HuH-7 (cell line): ENCODE results near the gene DLG4.

Source experiments
- DNase-seq: peaks from one replicate; pipeline ENCODE4 v3.0.0; 2011; ENCODE audit warnings: low spot score

DLG4 gene

GRCh38 chr17:7229504-7229903 is 9.9 kb upstream of the DLG4 start:
- no peak for DNase-seq

GRCh38 chr17:7228920-7229319 is 9.3 kb upstream of the DLG4 start:
- DNase-seq: no peak

GRCh38 chr17:7226721-7227710 is 7.4 kb upstream of the DLG4 start:
- DNase-seq: no peak

GRCh38 chr17:7225711-7226331 is 6.2 kb upstream of the DLG4 start:
- no peak for DNase-seq

- DNase-seq: no peak
Observed at GRCh38 chr17:7224661-7225111, 5.0 kb upstream of the DLG4 start.

- DNase-seq: no peak
Observed at GRCh38 chr17:7224110-7224509, 4.5 kb upstream of the DLG4 start.

- DNase-seq: no peak
Observed at GRCh38 chr17:7223375-7223774, 3.7 kb upstream of the DLG4 start.

- DNase-seq: no peak
Observed at GRCh38 chr17:7222972-7223292, 3.3 kb upstream of the DLG4 start.

- no peak for DNase-seq
Observed at GRCh38 chr17:7222093-7222971, 2.7 kb upstream of the DLG4 start.

GRCh38 chr17:7221278-7222092 is 1.8 kb upstream of the DLG4 start:
- DNase-seq: no peak

- DNase-seq: no peak
Observed at GRCh38 chr17:7220593-7221277, 1.1 kb upstream of the DLG4 start.

- DNase-seq: no peak
Observed at GRCh38 chr17:7219229-7219811, 316 bp downstream of the DLG4 start.

- DNase-seq: no peak
Observed at GRCh38 chr17:7218758-7219157, 878 bp downstream of the DLG4 start.

GRCh38 chr17:7218166-7218565 is 1.5 kb downstream of the DLG4 start:
- DNase-seq: no peak

- DNase-seq: no peak
Observed at GRCh38 chr17:7217113-7217987, 2.3 kb downstream of the DLG4 start.

GRCh38 chr17:7216242-7217112 is 3.2 kb downstream of the DLG4 start:
- no peak for DNase-seq

GRCh38 chr17:7215652-7216180 is 3.9 kb downstream of the DLG4 start:
- DNase-seq: no peak

GRCh38 chr17:7215136-7215638 is 4.4 kb downstream of the DLG4 start:
- DNase-seq: no peak
